DMS153 treated with DMSO at 0.1 percent for 48 hours (cell line): ENCODE measurements around the gene YEATS4.
"Not testable (repeated sequence)": the region's sequence is repeated elsewhere in the genome, so short reads cannot be mapped to it uniquely, and the experiment has no call there.

Experiments used
- DNase-seq: peaks from one replicate; lab custom pipeline; 2025; ENCODE audit not compliant: unreplicated experiment; lab: John Stamatoyannopoulos, UW

The YEATS4 gene

DNA sequence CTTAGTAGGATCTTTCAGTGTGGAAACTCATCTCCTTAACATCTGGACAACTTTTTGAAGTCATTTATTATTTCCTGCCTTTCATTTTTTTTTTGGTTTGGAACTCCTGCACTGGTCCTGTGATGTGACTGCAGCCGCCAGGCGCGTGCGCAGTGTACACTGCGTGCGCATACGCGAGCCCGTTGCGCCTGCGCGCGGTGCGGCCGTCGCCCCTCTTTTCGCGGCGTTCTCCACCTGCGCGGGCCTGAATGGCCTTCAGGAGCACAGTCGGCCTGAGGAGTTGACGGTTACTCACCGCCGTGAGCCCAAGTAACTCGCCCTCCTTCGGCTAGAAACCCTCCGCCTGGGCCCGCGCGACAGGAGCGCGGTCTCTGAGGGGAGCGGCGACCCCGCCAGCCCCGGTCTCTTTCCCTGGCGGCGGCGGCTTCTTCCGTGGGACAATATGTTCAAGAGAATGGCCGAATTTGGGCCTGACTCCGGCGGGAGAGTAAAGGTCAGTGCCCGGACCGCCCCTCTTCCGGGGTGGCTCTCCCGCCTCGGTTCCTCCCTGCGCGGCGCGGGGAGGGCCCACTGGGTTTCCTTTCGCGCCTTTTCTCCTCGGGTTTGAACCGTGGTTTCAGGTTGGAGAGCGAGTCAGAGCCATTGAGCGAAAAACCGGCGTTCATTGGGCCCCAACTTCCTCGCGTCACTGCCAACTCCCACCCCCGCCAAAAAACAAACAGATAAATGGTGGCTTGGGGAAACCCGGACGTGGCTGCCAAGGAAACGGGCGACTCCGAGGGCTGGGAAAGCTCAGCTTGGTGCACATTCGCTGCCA is at the start of gene YEATS4:
Gene YEATS4 (plus strand): TSS at position 213 of the 817 bp plus-strand sequence. CDS start 230 bp downstream, at position 443.
- peak; percentile 90 for DNase-seq

DNA sequence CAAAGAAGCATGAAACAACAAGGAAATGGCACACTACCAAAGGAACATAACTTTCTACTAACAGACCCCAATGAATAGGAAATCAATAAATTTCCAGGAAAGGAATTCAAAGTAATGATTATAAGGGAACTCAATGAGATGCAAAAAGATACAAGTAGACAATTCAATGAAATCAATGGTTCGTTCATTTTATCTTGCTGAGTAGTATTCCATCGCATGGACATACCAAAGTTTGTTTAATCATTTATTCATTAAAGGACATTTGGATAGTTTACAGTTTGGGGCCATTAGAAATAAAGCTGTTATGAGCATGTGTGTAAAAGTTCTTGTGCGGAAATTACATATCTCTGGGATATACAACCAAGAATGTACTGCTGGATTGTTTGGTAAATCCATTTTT is 46.3 kb upstream of the YEATS4 start:
- no peak for DNase-seq

DNA sequence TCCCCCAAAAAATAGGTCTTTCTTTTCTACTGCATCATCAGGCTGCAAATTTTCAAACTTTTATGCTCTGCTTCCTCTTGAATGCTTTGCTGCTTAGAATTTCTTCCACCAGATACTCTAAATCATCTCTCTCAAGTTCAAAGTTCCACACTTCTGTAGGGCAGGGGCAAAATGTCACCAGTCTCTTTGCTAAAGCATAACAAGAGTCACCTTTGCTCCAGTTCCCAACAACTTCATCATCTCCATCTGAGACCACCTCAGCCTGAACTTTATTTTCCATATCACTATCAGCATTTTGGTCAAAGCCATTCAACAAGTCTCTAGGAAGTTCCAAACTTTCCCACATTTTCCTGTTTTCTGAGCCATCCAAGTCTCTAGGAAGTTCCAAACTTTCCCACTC is 42.8 kb upstream of the YEATS4 start:
- DNase-seq = not testable (repeated sequence)

DNA sequence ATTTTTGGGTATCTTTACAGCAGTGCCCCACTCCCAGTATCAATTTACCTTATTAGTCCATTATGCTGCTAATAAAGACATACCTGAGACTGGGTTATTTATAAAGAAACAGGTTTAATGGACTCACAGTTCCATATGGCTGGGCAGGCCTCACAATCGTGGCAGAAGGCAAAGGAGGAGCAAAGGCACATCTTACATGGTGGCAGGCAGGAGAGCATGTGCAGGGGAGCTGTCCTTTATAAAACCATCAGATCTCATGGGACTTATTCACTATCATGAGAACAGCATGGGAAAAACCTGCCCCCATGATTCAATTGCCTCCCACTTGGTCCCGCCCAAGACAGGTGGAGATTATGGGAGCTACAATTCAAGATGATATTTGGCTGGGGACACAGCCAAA is 42.3 kb upstream of the YEATS4 start:
- not testable (repeated sequence) for DNase-seq

DNA sequence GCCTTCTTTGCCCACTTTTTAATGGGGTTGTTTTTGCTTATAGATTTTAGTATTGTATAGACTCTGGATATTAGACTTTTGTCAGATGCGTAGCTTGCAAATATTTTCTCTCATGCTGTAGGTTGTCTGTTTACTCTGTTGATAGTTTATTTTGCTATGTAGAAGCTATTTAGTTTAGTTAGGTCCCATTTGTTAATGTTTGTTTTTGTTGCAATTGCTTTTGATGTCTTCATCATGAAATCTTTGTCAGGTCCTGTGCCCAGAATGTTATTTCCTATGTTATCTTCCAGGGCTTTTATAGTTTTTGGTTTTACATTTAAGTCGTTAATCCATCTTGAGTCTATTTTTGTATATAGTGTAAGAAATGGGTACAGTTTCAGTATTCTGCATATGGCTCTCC is 41.3 kb upstream of the YEATS4 start:
- DNase-seq = no peak

DNA sequence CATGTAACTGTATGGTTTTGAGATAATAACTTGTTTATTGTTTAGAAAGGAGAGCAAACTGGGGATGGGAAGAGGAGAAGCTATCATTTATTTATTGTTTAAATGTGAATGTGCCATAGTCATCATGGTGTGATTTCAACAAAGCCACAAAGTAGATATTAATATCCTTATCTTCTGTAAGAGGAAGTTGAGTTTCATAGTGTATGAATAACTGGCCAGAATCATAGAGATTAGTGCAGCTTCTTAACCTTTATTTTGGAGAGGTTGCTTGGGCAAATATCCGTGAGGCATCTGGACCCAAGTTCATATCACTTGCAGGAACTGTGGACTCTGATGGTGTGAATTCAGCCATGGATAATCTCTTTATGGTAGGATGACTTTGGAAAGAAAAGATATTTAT is 38.2 kb upstream of the YEATS4 start:
- no peak for DNase-seq

DNA sequence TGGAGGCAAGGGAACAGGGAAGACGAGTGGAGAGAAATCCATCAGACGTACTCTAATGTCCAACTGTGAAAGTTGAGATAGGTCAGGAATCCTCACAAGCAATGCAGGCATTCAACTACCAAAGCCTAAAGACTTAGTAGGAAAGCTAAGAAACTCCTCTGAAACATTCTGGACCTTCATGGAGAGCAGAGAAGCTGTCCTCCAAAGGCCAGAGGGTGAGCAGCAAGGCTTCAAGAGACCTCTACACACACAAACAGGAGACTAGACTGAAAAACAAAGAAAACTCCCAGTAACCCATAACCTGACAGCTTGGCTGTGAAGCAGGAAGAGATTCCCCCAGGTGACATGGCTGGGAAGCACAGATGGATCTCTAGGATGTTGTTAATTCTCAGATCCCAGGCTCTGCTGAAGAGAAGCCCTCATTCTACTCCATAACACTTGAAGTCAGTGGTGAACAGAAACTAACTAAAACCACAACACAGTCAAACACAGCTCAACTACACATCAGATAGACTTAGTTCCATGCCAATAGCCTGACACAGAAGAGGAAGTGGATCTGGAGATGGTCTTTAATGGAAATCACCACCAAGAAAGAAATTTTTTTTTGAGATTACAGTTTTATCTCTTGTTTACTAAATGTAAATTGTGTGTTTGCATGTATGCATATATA is 34.6 kb upstream of the YEATS4 start:
- DNase-seq = no peak

DNA sequence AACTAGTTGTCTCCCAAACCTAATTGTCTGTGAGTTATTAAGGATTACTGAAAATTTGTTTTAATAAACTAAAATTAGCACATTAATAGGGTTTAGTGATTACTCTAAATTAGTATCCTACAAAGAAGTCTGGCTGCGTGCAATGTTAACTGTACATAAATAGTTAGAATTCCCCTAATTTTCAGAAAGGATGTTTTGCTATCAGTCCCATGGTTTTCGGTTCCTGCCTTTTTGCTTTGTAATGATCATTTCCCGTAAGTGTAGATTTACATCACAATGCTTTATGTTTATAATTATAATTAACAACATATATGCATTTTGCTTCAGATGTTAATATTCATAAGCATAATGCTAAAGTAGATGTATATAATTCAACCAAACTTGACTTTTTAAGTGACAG is 31.1 kb upstream of the YEATS4 start:
- no peak for DNase-seq

DNA sequence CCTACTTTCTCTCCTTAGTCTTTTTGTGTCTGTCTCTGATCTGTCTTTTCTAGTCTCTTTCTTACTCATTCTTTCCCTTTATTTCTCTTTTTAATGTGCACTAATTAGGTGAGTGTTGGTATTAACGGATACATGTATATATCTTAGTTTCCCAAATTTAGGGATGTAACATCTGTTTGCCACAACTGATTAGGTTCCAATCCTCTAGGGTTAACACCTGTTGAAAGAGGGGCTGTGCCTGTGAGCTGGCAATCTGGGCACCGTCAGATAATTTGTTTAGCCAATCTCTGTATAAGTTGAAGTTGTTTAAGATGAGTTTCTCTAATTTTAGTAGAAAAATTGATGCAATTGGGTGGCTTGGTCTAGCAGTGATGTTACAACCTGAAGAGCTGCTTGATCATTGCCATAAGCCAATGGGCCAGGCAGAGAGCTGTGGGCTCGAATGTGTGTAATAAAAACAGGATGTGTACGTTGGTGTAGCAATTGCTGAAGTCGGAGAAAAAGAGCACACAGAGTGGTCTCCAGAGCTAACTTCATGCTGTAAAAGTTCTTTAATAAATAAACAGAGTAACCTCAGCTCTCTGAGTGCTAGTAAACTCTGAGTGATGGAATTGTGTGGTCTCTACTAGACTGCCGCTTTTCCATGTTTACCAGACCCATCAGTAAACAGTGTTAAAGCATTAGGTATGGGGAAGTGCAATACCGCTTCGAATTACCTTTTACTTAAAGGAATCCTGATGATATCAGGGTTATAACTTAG is 29.7 kb upstream of the YEATS4 start:
- DNase-seq = no peak

DNA sequence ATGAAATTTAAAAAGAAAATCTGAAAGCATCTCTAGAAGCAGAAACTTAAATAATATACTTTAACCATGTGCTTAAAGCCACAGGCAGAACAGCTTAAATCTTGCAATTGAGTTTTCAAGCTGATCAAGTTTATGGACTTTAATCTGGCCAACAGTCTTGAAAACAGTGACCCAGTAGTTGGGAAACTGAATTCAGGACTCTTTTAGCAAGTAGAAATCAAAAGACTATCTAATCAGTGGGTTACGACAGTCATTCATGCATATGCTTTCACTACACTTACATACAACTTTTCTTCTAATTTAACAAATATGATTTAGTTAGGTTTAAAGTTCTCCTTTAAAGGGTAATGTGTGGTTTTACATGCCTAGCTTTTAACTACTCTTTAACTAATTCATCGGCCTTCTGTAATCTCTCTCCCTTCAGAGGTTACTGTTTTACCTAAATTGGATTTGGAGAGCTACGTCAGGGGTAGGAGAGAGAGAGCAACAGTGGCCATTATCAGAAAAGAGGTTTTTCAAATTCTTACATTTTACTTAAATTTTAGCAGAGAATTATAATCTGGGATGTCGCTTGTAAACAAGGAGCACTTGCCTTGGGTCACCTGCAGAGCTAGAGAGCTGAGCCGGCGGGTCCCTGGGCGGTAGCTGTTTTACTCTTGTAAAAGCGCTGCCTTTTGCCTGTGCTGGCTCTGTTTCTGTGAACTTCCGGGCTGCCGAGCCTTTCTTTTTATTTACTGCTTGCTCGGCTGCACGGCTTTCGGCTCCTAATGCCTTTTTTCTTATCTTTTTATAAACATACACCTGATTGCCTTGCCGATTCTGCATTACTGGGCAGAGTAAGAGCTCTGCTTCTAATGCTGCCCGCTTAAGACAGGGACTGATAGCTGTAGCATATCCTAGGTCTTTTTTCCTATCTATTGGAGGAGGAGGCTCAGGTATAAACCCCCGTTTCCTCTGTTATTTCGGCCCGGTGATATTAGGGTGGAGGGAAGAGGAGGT is 28.8 kb upstream of the YEATS4 start:
- peak; percentile 26 for DNase-seq

DNA sequence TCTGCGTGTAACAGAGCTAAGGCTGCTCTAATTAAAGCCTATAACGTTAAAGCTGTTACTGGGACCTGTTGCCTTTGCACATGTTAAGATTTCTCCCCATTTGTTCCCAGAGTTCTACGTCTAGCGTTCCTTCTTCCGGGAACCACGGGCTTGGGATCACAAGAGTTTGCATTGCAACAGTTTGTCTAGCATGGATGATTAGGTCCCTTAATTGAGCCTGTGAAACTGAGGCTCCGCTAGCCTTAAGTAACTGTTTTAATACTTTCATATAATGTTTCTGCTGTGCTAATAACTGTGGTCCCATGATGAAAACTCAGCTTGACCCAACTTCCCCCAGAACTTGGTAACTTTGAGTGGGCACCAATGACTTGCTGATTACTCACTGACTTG is 28.0 kb upstream of the YEATS4 start:
- DNase-seq = no peak

DNA sequence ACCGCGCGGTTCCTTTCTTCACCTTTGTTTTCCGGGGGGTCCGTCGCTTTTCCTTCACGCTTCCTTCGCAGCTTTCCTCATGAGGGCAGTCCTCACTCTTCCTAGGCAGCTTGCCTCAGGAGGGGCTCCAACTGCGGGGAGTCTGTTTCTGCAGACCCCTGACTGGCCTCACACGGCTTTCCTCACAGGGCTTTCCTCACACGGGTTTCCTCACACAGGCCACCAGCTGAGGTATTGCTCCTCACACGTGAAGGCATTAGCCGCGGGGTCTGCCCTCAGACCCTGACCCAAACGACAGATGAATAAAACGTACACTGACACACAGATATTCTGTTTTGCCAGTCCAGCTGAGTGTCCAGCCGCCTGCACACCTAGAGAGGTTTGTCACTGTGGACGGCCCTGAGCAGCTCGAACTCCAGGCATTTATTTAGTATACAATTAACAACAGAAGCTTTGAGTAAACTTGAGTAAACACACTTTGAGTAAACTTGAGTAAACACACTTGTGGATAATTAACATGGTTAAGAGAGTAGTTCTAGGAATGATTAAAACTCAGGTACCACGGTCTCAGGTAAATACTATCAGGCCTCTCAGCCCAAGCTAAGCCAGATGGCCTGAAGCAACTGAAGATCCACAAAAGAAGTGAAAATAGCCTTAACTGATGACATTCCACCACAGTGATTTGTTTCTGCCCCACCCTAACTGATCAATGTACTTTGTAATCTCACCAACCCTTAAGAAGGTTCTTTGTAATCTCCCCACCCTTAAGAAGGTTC is 27.4 kb upstream of the YEATS4 start:
- DNase-seq = no peak

DNA sequence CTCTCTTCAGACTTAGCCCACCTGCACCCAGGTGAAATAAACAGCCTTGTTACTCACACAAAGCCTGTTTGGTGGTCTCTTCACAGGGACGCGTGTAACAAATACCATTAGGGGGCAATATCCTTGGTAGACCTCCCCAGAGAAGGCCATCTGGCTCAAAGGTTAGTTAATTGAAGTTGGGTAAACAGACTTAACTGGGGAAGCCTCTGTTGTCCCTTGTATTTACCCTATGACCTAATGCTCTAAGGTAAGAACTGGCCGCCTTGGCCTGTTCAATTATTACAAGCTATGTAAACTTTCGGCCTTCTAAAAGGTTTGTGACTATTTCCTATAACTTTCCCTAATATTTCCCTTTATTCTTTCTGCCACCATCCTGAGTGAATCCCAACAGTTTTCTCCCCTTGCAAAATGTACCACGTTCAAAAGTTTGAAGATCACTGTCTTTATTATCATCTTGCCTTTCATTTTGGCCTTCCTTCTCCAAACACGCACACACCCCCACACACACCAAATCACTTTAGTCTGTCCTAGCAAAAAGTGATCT is 26.7 kb upstream of the YEATS4 start:
- no peak for DNase-seq

DNA sequence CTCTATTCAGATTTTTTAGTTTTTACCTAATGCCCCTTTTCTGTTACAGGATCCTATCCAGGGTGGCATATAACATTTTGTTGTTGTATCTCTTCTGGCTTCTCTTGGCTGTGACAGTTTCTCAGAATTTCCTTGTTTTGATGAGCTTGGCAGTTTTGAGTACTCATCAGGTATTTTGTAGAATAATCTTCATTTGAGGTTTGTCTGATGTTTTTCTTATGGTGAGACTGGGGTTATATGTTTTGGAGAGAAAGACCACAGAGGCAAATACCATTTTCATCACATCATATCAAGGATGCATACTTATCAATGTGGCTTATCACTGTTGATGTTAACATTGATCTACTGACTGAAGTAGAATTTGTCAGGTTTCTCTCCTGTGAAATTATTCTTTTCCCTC is 25.4 kb upstream of the YEATS4 start:
- DNase-seq = no peak

DNA sequence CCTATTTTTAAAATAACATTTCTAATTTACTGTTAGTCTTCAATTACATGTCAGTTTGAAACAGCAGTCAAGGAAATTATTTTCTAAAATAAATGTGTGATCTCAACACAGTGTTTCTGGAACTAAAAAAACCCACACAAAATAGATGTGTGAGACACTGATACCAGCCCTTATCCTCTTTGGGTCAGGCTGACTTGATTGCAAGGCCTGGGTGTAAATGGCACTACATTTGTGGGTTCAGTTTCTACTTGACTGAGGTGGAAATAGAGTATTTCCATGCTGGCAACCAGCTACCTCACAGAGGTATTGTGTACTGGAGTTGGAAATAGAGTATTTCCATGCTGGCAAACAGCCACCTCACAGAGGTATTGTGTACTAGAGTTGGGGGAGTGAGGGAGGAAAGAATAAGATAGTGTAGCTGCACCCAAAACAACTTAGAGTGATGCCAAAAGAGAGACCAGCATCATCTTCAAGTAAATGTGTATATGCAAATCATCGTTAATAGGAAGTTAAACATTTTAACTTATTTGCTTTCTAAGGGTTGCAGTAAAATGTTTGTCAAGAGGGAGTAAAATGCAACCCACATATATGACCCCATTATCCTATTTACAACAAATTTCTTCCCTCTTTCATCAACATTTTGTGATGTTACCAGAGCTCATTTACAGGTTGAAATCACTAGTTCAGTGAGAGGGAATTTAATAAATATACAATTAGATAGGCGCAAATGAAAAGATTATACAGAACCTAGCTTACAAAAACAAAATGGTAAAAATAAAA is 22.0 kb upstream of the YEATS4 start:
- no peak for DNase-seq

DNA sequence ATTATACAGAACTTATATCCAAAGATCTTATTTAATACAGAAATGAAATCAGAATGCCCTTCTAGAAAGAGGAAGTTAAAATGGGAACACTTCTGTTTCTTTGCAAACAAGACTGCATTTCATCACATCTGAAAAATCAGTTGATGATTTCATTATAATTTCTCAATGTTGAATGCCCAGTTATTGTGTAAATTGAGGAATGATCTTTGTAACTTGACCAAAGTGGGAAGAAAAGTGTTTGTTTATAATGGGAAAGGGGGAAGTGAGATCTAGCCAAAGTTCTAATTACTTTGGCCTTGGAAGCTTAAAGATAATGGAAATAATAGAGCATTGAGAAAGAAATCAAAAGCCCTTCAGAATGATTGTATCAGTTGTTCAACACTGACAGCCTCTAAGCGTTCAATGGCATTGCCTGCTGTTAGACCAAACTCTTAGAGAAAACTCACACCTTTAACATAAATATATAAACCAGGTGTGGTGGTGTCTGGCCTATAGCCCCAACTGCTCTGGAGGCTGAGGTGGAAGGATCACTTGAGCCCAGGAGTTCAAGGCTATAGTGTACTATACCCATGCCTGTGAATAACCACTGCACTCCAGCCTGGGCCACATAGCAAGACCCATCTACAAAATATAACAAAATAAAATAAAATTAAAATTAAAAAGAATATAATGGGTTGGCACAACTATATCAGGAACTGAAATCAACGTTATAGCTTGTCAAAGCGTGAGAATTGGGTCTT is 21.3 kb upstream of the YEATS4 start:
- no peak for DNase-seq

DNA sequence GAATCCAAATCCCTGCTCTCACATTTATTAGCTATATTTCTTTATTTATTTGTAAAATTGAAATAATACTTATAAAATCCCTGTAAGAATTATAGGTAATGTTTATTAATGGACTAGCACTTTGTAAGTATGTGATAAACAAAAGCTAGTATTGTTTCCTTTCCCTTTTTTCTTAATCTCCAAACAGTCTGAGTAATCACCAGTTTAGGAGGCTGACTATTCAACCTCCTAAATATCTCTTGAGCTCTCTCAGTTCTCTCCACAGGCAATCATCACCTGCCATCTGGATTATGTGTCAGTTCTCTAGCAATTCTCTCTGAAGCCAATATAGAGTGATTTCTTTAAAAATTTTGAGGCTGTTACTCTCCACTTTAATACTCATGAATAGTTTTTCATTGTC is 20.6 kb upstream of the YEATS4 start:
- no peak for DNase-seq

DNA sequence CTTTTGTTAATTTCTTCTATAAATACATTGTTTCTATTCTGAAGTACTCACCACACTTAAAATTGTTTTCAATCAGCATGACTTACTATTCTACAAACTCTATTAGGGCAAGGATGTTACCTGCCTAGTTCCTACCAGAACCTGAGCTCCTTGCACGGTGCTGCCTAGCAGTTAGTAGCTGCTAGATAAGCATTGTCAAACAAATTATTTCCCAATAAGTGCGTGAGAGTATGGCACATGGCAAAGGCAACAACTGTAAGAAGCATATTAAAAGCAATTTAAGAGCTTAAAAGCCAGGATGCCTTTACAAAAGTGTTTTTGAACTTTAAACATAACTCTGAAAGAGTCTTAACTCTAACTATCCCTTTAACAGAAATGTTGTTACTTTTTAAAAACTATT is 19.5 kb upstream of the YEATS4 start:
- DNase-seq = no peak
